ENCODE results near the gene ARRB2.

ARRB2 gene

GRCh38 chr17:4753392-4753791 lies 43.0 kb downstream of the ARRB2 start:
- DNase-seq (ENCODE audit: low read depth in 2 of 2) = no peak

GRCh38 chr17:4759776-4760236 lies 49.4 kb downstream of the ARRB2 start:
- DNase-seq (ENCODE audit: low read depth in 2 of 2) = no peak

GRCh38 chr17:4764595-4764994 lies 54.2 kb downstream of the ARRB2 start:
- DNase-seq (ENCODE audit: low read depth in 2 of 2) = no peak

- DNase-seq (ENCODE audit: low read depth in 2 of 2) = no peak
Observed at GRCh38 chr17:4766201-4766600, 55.8 kb downstream of the ARRB2 start.

GRCh38 chr17:4766723-4767122 lies 56.3 kb downstream of the ARRB2 start:
- no peak for DNase-seq (ENCODE audit: low read depth in 2 of 2)

GRCh38 chr17:4768298-4768697 lies 57.9 kb downstream of the ARRB2 start:
- DNase-seq (ENCODE audit: low read depth in 2 of 2) = no peak

GRCh38 chr17:4769628-4770027 lies 59.2 kb downstream of the ARRB2 start:
- no peak for DNase-seq (ENCODE audit: low read depth in 2 of 2)
